GM21619 (cell line): ENCODE data around the gene PTPRN2.

Source experiments
- ATAC-seq: cut with Tn5 transposase; IDR thresholded peaks from one replicate; pipeline ENCODE4 v1.9.1; 2021; ENCODE audit not compliant: unreplicated experiment

Gene PTPRN2

DNA sequence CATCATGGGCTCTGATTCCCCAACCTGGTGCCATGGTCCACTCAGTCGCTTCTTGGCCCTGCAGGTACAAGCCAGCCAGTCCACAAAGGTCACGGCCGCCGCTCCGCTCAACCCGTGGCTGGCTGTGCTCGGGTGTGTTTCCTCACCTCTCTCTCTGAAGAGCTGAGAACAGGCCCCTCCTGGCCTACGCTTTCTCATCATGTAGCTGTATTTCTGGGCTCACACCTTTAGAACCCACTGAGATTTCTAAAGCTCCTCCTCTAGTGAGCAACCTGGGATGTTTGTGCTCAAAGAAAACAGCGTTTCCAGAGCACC is 30.2 kb downstream of the PTPRN2 start:
- ATAC-seq, result no peak

DNA sequence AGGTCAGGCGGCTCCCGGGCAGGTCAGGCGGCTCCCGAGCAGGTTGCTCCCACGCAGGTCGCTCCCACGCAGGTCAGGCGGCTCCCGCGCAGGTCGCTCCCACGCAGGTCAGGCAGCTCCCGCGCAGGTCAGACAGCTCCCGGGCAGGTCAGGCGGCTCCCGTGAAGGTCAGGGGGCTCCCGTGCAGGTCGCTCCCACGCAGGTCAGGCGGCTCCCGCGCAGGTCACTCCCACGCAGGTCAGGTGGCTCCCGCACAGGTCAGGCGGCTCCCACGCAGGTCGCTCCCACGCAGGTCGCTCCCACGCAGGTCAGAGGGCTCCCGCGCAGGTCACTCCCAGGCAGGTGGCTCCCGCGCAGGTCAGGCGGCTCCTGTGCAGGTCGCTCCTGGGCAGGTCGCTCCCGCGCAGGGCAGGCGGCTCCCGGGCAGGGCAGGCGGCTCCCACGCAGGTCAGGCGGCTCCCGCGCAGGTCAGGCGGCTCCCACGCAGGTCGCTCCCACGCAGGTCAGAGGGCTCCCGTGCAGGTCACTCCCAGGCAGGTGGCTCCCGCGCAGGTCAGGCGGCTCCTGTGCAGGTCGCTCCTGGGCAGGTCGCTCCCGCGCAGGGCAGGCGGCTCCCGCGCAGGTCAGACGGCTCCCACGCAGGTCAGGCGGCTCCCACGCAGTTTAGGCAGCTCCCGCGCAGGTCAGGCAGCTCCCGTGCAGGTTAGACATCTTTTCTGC is 30.7 kb downstream of the PTPRN2 start:
- ATAC-seq, result no peak

DNA sequence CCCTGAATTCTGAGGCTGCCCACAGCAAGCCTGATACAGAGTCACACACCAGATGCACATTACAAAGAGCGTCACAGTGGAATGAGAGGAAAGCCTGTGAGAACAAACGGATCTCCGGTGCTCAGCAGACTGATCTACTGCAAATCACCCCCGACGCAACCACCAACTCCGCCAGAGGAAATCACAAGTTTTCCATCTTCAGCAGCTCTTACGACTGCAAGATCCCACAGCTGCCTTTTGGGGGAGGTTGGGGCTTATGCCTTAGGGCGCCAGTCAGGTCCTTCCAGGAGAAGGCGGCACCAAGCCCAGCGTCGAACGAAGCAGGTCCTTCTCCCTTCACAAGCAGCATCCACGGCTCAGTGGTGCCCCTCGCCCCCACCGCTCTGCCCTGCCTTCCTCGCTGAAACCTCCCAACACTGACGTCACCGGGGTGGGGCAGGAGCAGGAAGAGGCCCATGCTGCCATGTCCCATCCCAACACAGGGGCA is 32.5 kb downstream of the PTPRN2 start:
- ATAC-seq, result no peak

DNA sequence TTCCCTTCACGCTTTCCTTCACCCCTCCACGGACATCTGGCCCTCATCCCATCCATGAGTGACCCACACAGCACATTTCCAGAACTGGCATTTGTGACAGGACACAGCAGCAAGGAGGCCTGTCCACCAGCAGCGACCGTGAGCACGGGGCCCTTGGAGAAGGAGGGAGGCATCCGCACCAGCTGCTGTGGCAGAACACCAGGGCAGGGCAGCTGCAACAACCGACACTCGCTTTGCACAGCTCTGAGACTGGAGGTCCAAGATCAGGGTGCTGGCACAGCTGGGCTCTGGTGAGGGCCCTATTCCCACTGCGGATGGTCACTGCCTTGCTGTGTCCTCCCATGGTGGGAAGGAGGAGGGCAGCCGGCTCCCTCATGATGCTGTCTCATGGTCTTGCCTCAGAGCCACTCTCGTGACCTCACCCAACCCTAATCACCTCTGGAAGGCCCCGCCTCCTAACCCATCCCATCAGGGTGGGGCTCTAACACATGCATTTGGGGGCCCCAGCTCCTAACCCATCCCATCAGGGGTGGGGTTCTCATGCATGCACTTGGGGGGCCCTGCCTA is 36.7 kb downstream of the PTPRN2 start:
- no peak for ATAC-seq

DNA sequence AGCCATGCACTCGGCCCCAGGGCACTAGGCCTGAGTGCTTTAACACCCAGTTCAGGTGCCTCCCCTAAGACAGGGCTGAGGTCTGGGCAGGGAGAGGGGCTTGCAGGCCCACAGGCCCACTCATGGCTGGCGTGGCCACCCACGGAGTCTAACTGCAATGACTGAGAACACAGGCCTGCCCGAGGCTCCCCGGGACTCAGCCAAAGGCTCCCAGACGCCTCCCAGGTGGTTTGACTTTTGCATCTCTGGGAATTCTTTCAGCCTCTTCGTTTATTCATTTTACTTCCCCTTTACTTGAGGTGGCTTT is 37.3 kb downstream of the PTPRN2 start:
- no peak for ATAC-seq

GRCh38 chr7:158549616-158550393 is 37.8 kb downstream of the PTPRN2 start:
- no peak for ATAC-seq

GRCh38 chr7:158549176-158549615 is 38.4 kb downstream of the PTPRN2 start:
- ATAC-seq, result no peak

- ATAC-seq, result no peak
Measured at GRCh38 chr7:158548726-158549125, 38.9 kb downstream of the PTPRN2 start.

GRCh38 chr7:158547817-158548216 is 39.8 kb downstream of the PTPRN2 start:
- no peak for ATAC-seq

- ATAC-seq, result no peak
Measured at GRCh38 chr7:158546626-158547025, 41.0 kb downstream of the PTPRN2 start.

GRCh38 chr7:158546214-158546613 is 41.4 kb downstream of the PTPRN2 start:
- ATAC-seq, result no peak

- no peak for ATAC-seq
Measured at GRCh38 chr7:158544708-158545107, 42.9 kb downstream of the PTPRN2 start.

GRCh38 chr7:158543840-158544239 is 43.8 kb downstream of the PTPRN2 start:
- ATAC-seq, result no peak

DNA sequence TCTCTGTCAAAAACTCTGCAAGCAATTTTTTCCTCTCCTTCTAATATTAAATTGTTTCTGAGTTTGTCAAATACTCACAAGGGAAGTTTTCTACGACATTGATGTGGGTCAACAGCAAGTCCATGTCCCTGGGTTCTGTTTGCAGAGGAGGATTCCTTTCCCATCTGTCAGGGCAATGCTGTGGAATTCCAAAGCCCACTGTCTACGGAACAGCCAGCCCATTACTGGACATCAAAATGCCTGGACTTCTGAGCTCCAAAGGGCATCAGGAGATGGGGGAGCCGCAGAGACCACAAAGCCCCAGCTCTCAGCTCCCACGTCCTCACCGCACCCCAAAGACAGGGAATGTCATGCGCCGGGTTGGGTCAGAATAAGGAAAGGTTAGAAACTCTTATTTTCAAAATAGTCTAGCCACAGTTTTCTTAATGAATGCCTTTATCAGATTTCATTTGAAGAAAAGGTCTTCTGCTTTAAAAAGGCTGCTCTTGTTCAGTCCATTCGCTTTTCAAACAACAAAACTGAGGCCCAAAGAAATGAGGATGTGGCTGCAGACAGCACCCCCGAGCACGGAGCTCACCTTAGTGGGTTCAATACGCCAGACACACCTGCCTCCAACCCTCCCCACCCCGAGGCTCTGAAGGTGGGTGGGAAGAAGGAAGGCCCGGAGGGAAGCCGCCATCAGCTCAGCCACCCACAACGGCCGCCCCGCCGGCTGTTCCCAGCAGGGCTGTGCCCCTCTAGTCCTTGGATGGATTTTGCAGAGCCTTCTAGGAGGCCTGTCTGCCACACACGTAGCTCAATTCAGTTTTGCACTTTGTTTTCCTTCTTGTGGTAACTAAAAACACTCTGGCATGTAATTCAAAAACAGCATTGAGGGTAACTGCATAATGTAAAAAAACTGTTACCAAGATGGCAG is 44.7 kb downstream of the PTPRN2 start:
- ATAC-seq, result no peak

- peak; percentile 57 for ATAC-seq
Measured at GRCh38 chr7:158541346-158542010, 46.1 kb downstream of the PTPRN2 start.

- no peak for ATAC-seq
Measured at GRCh38 chr7:158539711-158540146, 47.9 kb downstream of the PTPRN2 start.

DNA sequence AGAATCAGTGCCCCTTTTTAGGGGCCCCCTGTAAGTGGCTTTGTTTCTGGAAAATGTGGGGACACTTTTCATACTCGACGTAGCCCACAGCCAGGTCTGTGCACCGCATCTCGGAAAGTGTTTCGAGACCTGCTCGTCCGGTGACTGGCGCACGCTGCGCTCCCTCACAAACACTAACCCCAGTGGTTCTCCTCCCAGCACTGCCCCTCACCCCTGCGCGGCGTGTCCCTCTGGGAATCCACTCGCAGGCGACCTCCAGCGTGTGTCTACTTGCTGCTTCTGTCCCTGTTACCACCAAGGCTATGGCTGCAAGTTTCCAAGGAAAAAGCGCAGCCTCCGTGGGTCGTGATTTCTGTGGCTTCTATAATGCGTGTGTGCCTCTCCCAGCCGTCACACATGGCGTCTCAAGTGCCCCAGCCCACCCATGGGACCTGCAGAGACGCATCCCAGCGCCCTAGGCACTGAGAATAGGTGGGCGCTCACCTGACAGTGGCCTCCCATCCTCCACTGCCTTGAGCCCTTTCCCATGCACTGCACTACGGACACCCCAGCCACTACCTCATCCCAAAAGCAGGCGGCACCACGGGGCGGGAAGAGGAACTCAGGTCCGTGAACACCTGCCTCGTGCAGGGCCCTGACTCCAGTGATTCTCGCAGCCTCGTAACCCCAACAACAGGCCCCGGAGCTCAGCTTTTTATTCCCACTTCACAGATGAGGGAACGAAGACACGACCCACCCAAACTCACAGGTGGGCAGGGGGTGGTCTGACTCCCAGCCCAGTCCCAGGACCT is 49.3 kb downstream of the PTPRN2 start:
- no peak for ATAC-seq

DNA sequence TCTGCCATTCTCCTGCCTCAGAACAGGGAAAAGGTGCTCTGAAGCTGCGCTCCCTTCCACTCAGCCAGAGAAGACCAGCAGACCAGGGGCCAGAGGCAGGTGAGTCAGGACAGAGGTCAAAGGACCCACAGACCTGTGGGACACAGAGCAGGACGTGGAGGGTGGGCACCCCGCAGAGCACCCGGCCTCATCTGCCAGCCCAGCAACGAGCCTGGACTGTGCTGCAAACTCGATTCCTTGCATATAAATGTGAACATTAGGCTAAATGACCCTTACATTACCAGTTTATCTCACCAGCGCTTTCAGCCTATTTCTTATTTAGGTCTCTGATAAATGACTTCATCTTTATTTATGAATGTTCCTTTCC is 50.1 kb downstream of the PTPRN2 start:
- no peak for ATAC-seq

GRCh38 chr7:158536871-158537515 is 50.6 kb downstream of the PTPRN2 start:
- no peak for ATAC-seq
